HCT116 (cell line): ENCODE measurements around the gene PLEKHM3. TPM values are rescaled to one million over a fixed set of nuclear protein-coding genes. Genes with fewer than 3 reads are reported as not detected.

Experiments used
- ATAC-seq: fragments of 200-7000 bp; cut with Tn5 transposase; 2 replicates; pipeline ENCODE4 v1.9.1; 2020; ENCODE audit warnings: mild to moderate bottlenecking, moderate library complexity
- BruUV-seq: library from RNA; stranded (reverse); fragments of 400-500 nt; replicated peaks from 2 replicates; lab custom pipeline; 2021; lab: Mats Ljungman, UMichigan
- CTCF ChIA-PET: fragments of 300-600 bp; sonication (Branson Sonifier 250); formaldehyde crosslinking; loops from one replicate; lab custom pipeline; 2021; ENCODE audit warnings: antibody characterized with exemption; lab: Charles Lee
- POLR2A ChIA-PET: fragments of 300-600, 350-600 bp; sonication (Branson Sonifier 250); formaldehyde crosslinking; loops from one replicate; lab custom pipeline; 2021; ENCODE audit warnings: antibody characterized with exemption; lab: Charles Lee
- RAD21 ChIA-PET, 2 experiments: fragments of 300-600 bp; sonication (Branson Sonifier 250); formaldehyde crosslinking; loops; one replicate each; lab custom pipeline; 2023; ENCODE audit warnings: low total read pairs in 2 of 2; ENCODE audit not compliant: uncharacterized antibody in 2 of 2, unreplicated experiment in 2 of 2, low non-redundant PET in 1 of 2; lab: Charles Lee
- DNase-seq: peaks from one replicate; pipeline ENCODE4 v3.0.0-alpha.2; 2010; ENCODE audit warnings: low read depth, low spot score
- H2AFZ ChIP-seq: fragments of 200-600 bp; shearing (Covaris generic), sonication (generic); 2 replicates; pipeline ENCODE4 v1.6.1; 2017; ENCODE audit warnings: low read depth, mixed run types, mixed read lengths, antibody characterized with exemption, low read length; ENCODE audit not compliant: poor library complexity, severe bottlenecking
- H3K27ac ChIP-seq: 2 replicates; pipeline ENCODE4 v1.5.1; 2012; ENCODE audit warnings: low read depth, low read length
- H3K27me3 ChIP-seq: fragments of 200-600 bp; sonication (generic); 2 replicates; pipeline ENCODE4 v1.6.1; 2016; ENCODE audit warnings: mixed run types, low read length, mixed read lengths; ENCODE audit not compliant: insufficient read depth
- H3K36me3 ChIP-seq, 2 experiments: fragments of 200-500 bp in 1 of 2; fragments of 200-600 bp in 1 of 2; sonication (Bioruptor generic) in 1 of 2; sonication (generic) in 1 of 2; 2 replicates each; pipeline versions ENCODE4 v1.5.1 to v1.6.1; 2014 to 2016; ENCODE audit warnings: low read length in 2 of 2, inconsistent platforms in 1 of 2, mixed read lengths in 1 of 2, mixed run types in 1 of 2; ENCODE audit not compliant: insufficient read depth in 2 of 2, control insufficient read depth in 1 of 2
- H3K4me1 ChIP-seq, 2 experiments: fragments of 200-600 bp in 1 of 2; sonication (generic) in 1 of 2; 2 replicates each; pipeline versions ENCODE4 v1.5.1 to v1.6.1; 2012 to 2017; ENCODE audit warnings: low read length in 2 of 2, inconsistent platforms in 1 of 2, mild to moderate bottlenecking in 1 of 2, mixed read lengths in 1 of 2, mixed run types in 1 of 2, moderate library complexity in 1 of 2; ENCODE audit not compliant: insufficient read depth in 2 of 2, control insufficient read depth in 1 of 2
- H3K4me2 ChIP-seq: fragments of 200-600 bp; sonication (generic); 2 replicates; pipeline ENCODE4 v1.6.1; 2017; ENCODE audit warnings: mixed run types, low read length, mixed read lengths
- H3K4me3 ChIP-seq, 2 experiments: fragments of 200-600 bp in 1 of 2; sonication (generic) in 1 of 2; replicated peaks in 1 of 2; 2 replicates each; pipeline ENCODE4 v1.5.1; 2011 to 2016; ENCODE audit warnings: low read length in 2 of 2, control low read depth in 1 of 2, low read depth in 1 of 2, mild to moderate bottlenecking in 1 of 2, mixed read lengths in 1 of 2, mixed run types in 1 of 2
- H3K79me2 ChIP-seq: fragments of 200-600 bp; sonication (generic); 2 replicates; pipeline ENCODE4 v1.6.1; 2017; ENCODE audit warnings: mild to moderate bottlenecking, mixed run types, low read length, moderate library complexity, mixed read lengths; ENCODE audit not compliant: insufficient read depth
- H3K9ac ChIP-seq: fragments of 200-600 bp; sonication (generic); 2 replicates; pipeline ENCODE4 v1.6.1; 2016; ENCODE audit warnings: low read length, mixed read lengths
- H3K9me2 ChIP-seq: fragments of 200-600 bp; sonication (generic), shearing (Covaris generic); 2 replicates; pipeline ENCODE4 v1.6.1; 2017; ENCODE audit warnings: mixed run types, mild to moderate bottlenecking, moderate library complexity; ENCODE audit not compliant: insufficient read depth
- H3K9me3 ChIP-seq, 2 experiments: fragments of 200-500 bp in 1 of 2; fragments of 200-600 bp in 1 of 2; sonication (Bioruptor generic) in 1 of 2; sonication (generic) in 1 of 2; 2 replicates each; pipeline ENCODE4 v1.6.1; 2014 to 2017; ENCODE audit warnings: low read length in 2 of 2, mixed read lengths in 2 of 2, inconsistent platforms in 1 of 2, low read depth in 1 of 2, mild to moderate bottlenecking in 1 of 2, mixed run types in 1 of 2, moderate library complexity in 1 of 2; ENCODE audit not compliant: control insufficient read depth in 1 of 2, insufficient read depth in 1 of 2
- H4K20me1 ChIP-seq: fragments of 200-600 bp; sonication (generic), shearing (Covaris generic); 2 replicates; pipeline ENCODE4 v1.6.1; 2017; ENCODE audit warnings: mixed run types, mild to moderate bottlenecking, moderate library complexity; ENCODE audit not compliant: insufficient read depth
- CEBPB ChIP-seq: IDR thresholded peaks from 2 replicates; pipeline ENCODE4 v1.6.1; 2012; ENCODE audit warnings: low read depth
- EZH2 ChIP-seq: fragments of 200-600 bp; sonication (generic); IDR thresholded peaks from 2 replicates; pipeline ENCODE4 v1.6.1; 2017; ENCODE audit warnings: antibody characterized with exemption, mixed run types
- FOSL1 ChIP-seq: IDR thresholded peaks from 2 replicates; pipeline ENCODE4 v1.6.1; 2012; ENCODE audit warnings: low read depth
- RAD21 ChIP-seq: IDR thresholded peaks from 2 replicates; pipeline ENCODE4 v1.6.1; 2012; ENCODE audit warnings: low read depth, mild to moderate bottlenecking
- REST ChIP-seq: IDR thresholded peaks from 2 replicates; pipeline ENCODE4 v1.6.1; 2012; ENCODE audit warnings: low read depth
- YY1 ChIP-seq: IDR thresholded peaks from 2 replicates; pipeline ENCODE4 v1.6.1; 2011; ENCODE audit warnings: low read length, low read depth, moderate library complexity, mild to moderate bottlenecking; ENCODE audit not compliant: insufficient replicate concordance; ENCODE audit errors: extremely low read depth
- ZNF274 ChIP-seq: fragments of 200-500 bp; sonication (Bioruptor generic); IDR thresholded peaks from 2 replicates; pipeline ENCODE4 v1.6.1; 2014; ENCODE audit warnings: mild to moderate bottlenecking, low read depth, low read length, inconsistent platforms
- intact Hi-C: fragments of 100-400 bp; cut with micrococcal nuclease; formaldehyde crosslinking; loops from 2 replicates; pipeline ENCODE4 v1.10.0; 2022
- total RNA-seq: library from RNA; stranded (reverse); gene quantifications from one replicate; pipeline ENCODE4 v1.2.1, GENCODE V29; 2021; ENCODE audit not compliant: unreplicated experiment
- TF ChIP-seq, protein P1 (sequence below): IDR thresholded peaks from 2 replicates; pipeline ENCODE4 v1.6.1; 2011; ENCODE audit warnings: mild to moderate bottlenecking, low read length, moderate library complexity; ENCODE audit not compliant: insufficient replicate concordance; ENCODE audit errors: extremely low read depth
- TF ChIP-seq, protein P2 (sequence below): IDR thresholded peaks from 2 replicates; pipeline ENCODE4 v1.6.1; 2012
- TF ChIP-seq, protein P3 (sequence below), 3 experiments: fragments of 200-600 bp in 1 of 3; sonication (generic) in 1 of 3; IDR thresholded peaks in 2 of 3; conservative IDR thresholded peaks in 1 of 3; 2 replicates each; pipeline ENCODE4 v1.5.1; 2012 to 2017; ENCODE audit warnings: low read depth in 2 of 3, low read length in 2 of 3, antibody characterized with exemption in 1 of 3, borderline replicate concordance in 1 of 3, control low read depth in 1 of 3, mild to moderate bottlenecking in 1 of 3, mixed read lengths in 1 of 3, mixed run types in 1 of 3, moderate library complexity in 1 of 3; ENCODE audit not compliant: insufficient read depth in 1 of 3

Gene PLEKHM3
- total RNA-seq, 1 experiment from 2014 or later: 6.3 TPM

DNA sequence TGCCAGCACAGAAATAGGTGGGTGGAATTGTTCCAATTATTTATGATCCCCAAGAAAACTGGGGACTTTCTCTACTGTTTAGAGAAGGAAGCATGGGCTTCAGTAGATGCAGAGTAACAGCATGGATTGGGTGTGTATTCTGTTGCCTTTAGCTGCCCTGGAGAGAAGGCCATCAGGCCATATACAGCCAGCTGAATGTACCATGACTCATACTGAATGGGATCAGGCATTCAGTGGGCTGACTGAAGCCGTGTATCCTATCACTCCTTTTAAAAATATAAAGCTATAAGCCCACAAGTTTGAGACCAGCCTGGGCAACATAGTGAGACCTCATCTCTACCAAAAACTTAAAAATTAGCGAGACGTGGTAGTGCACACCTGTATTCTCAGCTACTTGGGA, 16.7 kb upstream of the PLEKHM3 start (continued):
- no peak for TF ChIP-seq YY1
- TF ChIP-seq, protein P1, sequence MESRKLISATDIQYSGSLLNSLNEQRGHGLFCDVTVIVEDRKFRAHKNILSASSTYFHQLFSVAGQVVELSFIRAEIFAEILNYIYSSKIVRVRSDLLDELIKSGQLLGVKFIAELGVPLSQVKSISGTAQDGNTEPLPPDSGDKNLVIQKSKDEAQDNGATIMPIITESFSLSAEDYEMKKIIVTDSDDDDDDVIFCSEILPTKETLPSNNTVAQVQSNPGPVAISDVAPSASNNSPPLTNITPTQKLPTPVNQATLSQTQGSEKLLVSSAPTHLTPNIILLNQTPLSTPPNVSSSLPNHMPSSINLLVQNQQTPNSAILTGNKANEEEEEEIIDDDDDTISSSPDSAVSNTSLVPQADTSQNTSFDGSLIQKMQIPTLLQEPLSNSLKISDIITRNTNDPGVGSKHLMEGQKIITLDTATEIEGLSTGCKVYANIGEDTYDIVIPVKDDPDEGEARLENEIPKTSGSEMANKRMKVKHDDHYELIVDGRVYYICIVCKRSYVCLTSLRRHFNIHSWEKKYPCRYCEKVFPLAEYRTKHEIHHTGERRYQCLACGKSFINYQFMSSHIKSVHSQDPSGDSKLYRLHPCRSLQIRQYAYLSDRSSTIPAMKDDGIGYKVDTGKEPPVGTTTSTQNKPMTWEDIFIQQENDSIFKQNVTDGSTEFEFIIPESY: no peak

GRCh38 chr2:208040199-208041171, 15.2 kb upstream of the PLEKHM3 start:
- ChIA-PET CTCF (interaction anchor here (0.6 to 3.6 kb wide), 21 partner anchors 9 to 414 kb away, joined by 3 to 66 read pairs (median 4); partner anchors contain the start of genes CCNYL1, FZD5, METTL21A and PLEKHM3), POLR2A (no interaction called here), RAD21 (interaction anchor here in 1 of 2 experiments (1.0 kb wide), 2 partner anchors 295 to 414 kb away, joined by 4 to 11 read pairs; no protein-coding TSS in a partner anchor)
- Histone ChIP-seq H4K20me1 (no peaks in the 10 kb centered on the region), H3K9me2 (no peaks in the 10 kb centered on the region), H3K9ac (no peak overlapping the region), H2AFZ (peak overlapping the region; percentile 84), H3K79me2 (no peaks in the 10 kb centered on the region), H3K27me3 (no peaks in the 10 kb centered on the region), H3K4me2 (no peak overlapping the region), H3K36me3 (no peaks in the 10 kb centered on the region), H3K4me3 (no peak overlapping the region), H3K9me3 (no peaks in the 10 kb centered on the region), H3K4me1 (peaks cover 0 to 4% of the 10 kb centered on the region in 2 experiments; a peak in 1 of 4 replicates), H3K27ac (no peak overlapping the region)
- ATAC-seq (peak; percentile 92), DNase-seq (peak; percentile 70)
- intact Hi-C loops: loop anchor here (1.0 to 10.0 kb wide), 6 partner anchors 271 to 1348 kb away; partner anchors contain the start of gene FZD5
- no TSS peak for BruUV-seq
- TF ChIP-seq FOSL1 (no peak), EZH2 (no peak), REST (no peak), ZNF274 (no peak), RAD21 (peak; percentile 74), CEBPB (no peak)
- TF ChIP-seq, protein P2, sequence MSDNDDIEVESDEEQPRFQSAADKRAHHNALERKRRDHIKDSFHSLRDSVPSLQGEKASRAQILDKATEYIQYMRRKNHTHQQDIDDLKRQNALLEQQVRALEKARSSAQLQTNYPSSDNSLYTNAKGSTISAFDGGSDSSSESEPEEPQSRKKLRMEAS: no peak
- TF ChIP-seq, protein P1: no peak
- TF ChIP-seq, protein P3, sequence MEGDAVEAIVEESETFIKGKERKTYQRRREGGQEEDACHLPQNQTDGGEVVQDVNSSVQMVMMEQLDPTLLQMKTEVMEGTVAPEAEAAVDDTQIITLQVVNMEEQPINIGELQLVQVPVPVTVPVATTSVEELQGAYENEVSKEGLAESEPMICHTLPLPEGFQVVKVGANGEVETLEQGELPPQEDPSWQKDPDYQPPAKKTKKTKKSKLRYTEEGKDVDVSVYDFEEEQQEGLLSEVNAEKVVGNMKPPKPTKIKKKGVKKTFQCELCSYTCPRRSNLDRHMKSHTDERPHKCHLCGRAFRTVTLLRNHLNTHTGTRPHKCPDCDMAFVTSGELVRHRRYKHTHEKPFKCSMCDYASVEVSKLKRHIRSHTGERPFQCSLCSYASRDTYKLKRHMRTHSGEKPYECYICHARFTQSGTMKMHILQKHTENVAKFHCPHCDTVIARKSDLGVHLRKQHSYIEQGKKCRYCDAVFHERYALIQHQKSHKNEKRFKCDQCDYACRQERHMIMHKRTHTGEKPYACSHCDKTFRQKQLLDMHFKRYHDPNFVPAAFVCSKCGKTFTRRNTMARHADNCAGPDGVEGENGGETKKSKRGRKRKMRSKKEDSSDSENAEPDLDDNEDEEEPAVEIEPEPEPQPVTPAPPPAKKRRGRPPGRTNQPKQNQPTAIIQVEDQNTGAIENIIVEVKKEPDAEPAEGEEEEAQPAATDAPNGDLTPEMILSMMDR (IDR thresholded peaks at IDR 0.05 in 2 of 3, conservative IDR thresholded peaks at IDR 0.05 in 1 of 3; ENCODE audit: borderline replicate concordance in 1 of 3, insufficient read depth in 1 of 3, low read depth in 2 of 3, low read length in 2 of 3): peak; percentile 72 to 91 (median 84)
